HG02642 (cell line): ENCODE results near the gene RAB23.
A peak's percentile ranks its signal among the peaks of the same experiment; 100 is the strongest.
"Not testable (repeated sequence)": the region's sequence is repeated elsewhere in the genome, so short reads cannot be mapped to it uniquely, and the experiment has no call there.

Experiments
- ATAC-seq: cut with Tn5 transposase; IDR thresholded peaks from one replicate; pipeline ENCODE4 v1.9.1; 2021; ENCODE audit warnings: mild to moderate bottlenecking; ENCODE audit not compliant: unreplicated experiment, poor library complexity

The RAB23 gene

DNA sequence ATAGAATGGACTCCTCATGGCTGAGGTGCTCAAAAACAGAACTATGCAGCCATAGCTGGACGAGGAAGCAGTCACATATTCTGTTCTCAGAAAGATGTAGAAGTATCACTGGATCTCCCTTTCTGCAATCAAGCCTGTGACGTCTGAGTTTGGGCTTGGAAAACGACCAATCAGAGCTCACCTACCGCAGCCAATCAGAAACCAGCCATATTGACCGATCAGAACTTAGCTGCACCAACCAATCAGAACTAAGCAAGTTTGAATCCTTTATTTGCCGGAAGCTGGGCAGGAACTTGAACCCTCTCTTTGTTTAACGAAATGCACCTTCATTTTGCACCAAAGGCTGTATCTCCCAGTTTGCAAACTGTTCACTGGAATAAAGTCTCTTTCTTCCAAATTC, 21.8 kb upstream of the RAB23 start:
- no peak for ATAC-seq

DNA sequence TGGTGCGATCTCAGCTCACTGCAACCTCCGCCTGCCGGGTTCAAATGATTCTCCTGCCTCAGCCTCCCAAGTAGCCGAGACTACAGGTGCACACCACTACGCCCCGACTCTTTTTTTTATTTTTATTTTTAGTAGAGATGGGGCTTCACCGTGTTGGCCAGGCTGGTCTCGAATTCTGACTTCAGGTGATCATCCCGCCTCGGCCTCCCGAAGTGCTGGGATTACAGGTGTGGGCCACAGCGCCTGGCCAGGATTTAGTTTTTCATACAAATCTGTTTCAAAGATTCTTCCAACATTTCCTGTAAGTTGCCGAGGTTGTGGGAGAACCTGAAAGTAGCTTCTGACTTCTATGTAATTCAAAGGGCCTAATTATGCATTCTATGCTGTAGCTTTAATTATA, 21.4 kb upstream of the RAB23 start:
- not testable (repeated sequence) for ATAC-seq

DNA sequence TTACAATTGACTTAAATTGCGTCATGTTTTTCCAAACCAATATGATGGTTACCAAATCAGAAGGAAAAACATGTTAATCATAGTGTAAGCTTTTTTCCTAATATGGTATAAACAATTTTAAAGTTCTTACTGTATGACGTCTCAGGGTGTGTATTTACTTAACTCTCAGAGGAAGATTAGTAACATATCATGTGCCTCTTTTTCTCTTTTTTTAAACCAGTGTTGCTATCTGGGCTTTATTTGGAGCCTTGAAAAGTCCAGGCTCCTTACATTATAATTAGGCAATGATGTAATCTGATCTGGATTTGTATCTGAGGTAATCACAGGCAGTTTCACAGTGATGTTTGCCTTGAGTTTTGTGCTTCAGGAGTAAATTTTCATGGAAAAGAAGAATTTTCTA, 20.4 kb upstream of the RAB23 start:
- no peak for ATAC-seq

DNA sequence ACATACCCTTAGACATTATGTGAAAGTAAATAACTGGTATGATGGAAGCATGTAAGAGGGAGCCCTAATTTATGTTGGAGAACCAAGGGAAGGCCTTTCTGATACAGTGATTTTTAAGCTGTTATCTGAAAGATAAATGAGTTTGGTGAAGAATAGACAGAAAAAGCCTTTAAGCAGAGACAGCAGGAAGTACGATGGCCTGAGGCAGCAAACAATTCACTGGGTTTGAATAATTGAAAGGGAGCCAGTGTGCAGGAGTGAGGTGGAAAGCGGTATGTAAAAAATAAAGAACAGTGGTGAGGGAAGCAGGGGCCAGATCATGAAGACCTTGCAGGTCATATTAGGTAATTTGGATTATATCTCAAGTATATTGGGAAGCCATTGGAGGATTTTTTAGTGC, 4.1 kb upstream of the RAB23 start:
- ATAC-seq: no peak

DNA sequence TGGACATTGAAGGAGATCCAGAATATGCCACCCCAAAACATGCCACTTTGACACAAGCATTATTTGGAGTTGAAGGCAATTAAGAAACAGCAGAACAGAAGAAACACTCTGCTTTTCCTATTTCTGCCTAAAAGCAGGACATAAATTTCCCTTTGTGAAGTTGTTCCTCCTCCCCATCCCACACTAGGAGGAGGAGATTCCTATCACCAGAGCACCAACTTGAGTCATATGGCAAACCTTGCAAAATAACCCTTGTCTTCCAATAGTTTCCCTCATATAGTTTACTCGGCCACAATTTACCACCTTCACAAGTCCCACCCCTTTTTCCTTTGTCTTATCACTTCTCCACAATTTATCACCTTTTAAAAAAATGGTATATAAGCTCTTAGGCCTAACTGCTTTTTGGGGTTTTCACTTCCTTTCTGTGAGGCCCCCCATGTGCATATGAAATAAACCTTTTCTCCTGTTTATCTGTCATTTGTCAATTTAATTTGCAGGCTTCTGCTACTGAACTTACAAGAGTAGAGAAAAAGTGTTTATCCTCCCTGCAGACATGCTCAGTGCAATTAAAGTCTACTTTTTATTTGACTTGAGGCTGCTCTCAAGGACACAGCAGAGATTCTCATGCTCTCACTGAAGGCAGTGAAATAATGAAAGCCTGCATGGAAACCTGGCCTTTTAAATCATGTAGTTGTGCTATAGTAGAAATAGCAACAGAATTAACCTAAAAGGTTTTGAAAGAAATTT, 2.8 kb upstream of the RAB23 start:
- ATAC-seq: no peak

DNA sequence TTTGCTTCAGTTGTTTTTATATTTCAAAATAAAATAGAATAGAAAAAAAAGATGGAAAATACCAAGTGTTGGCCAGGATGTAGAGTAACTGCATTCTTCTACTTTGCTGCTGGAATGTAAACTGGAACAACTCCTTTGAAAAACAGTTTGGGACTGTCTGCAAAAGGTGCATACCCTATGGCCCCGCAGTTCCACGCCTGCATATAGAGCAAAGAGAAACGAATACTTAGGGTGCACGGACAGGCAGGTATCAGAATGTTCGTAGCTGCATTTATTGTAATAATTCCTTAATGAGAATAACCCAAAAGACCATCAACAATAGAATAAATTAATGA, 603 bp upstream of the RAB23 start:
- ATAC-seq: no peak

DNA sequence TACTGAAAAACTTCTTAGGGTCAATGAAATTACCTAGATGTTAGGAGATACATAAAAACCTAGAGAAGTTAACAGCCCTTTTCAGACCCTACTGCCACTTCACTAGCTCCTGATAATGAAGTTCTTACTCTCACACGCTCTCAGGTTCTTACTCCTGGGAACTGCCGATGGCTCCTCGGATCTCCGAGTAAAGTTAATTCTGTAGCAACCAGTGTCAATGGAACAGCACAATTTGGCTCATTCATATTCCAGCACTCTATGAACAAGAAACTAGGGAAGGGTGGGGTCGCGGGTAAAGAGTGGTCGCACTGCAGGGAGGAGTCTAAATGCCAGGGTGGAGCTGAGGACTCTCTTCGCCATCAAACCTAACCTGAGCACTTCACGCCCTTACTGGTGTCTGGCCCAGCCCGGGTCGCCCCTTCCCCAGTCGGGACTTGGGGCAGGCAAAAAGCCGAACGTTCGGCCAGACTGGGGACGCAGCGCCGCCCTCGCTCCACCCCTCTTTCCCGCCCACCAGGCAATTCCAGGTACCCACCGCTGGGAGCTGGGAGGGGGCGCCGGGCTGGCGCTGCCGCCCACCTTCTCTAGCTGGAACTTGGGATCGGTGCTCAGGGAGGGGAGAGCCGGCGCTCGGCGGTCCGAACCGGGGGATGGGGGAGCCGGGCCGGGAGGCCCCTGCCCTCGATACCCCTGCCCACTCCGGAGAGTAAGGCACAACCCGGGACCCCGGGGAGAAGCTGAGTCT, 744 bp downstream of the RAB23 start:
- ATAC-seq: peak; percentile 70

DNA sequence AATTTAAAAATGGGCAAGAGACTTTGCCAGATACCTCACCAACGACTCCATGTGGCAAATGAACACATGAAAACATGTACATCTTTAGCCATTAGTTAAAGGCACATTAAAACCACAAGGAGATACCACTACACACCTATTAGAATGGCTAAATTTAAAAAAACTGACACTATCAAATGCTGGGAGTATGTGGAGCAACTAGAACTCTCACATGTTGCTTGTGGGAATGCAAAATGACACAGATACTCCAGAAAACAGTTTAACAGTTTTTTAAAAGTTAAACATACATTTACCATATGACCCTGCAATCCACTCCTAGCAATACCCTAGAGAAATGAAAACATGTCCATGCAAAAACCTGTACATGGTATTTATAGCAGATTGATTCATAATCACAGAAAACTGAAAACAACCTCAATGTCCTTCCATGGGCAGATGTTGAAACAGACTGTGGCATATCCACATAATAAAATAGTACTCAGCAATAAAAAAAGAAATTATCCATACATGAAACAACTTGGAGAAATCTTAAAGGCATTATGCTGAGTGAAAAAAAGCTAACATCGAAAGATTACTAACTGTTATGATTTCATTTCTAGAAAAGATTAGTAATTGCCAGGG, 1.9 kb downstream of the RAB23 start:
- no peak for ATAC-seq

DNA sequence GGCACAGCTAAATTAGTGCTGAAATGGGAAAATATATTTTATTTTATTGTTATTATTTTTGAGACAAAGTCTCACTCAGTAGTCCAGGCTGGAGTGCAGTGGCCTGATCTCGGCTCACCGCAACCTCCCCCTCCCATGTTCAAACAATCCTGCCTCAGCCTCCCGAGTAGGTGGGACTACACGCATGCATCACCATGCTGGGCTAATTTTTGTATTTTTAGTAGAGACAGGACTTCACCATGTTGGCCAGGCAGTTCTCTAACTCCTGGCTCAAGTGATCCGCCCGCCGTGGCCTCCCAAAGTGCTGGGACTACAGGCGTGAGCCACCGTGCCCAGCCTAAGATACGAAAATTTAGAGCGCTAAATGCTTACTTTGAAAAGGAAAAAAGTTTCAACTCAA, 4.8 kb downstream of the RAB23 start:
- no peak for ATAC-seq

DNA sequence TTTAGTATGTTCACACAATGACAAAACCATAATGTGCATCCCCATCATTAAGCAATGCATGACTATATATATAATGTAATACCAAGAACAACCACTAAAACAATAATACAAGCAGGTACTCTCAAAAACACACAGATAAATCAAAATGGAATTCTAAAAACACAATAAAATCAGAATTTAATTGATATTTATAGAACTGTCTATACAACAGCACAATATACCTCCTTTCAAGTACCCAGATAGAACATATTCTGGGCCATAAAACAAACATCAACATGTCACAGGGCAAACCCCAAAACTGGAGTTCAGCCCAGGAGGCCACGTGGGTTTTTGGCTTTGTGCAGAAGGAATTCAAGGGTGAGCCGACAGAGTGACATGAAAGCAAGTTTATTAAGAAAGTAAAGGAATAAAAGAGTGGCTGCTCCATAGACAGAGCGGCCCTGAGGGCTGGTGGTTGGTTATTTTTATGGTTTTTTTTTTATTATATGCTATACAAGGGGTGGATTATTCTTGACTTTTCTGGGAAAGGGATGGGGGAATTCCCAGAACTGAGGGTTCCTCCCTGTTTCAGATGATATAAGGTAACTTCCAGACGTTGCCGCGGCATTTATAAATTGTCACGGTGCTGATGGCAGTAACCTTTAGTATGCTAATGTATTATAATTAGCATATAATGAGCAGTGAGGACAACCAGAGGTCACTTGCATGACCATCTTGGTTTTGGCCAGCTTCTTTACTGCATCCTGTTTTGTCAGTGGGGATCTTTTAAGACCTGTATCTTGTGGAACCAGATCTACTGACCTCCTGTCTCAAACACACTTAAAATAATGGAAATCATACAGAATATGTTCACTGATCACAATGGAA, 5.6 kb downstream of the RAB23 start:
- no peak for ATAC-seq

DNA sequence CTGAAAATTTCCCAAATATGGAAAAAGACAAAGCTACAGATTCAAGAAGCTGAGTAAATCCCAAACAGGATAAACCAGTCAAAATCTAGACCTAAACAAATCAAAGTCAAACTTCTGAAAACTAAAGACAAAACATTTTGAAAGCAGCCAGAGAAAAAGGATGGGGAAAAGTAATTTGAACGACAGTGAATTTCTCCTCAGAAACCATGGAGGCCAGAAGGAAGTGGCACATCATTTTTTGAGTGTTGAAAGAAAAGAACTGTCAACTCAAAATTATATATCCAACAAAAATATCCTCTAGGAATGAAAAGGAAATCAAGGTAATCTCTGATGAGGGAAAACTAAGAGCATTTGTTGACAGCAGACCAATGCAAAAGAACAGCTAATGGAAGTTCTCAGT, 6.8 kb downstream of the RAB23 start:
- ATAC-seq: no peak

DNA sequence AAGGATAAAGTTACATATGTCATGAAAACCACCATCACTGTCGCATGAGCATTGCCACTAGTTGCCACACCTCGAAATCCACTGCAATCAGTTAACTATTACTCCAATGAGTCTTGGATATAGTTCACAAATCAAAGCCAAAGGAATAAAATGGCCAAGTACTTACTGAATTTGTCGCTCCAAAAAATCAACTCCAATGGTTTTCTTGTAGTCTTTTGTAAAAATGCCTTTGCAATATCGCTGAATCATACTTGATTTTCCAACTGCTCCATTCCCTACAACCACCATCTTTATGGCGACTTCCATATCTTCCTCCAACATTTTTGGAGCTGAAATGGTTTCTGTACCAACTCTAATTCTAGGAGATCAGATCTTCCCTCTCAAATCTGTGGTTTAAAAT, 12.0 kb downstream of the RAB23 start:
- ATAC-seq: no peak

DNA sequence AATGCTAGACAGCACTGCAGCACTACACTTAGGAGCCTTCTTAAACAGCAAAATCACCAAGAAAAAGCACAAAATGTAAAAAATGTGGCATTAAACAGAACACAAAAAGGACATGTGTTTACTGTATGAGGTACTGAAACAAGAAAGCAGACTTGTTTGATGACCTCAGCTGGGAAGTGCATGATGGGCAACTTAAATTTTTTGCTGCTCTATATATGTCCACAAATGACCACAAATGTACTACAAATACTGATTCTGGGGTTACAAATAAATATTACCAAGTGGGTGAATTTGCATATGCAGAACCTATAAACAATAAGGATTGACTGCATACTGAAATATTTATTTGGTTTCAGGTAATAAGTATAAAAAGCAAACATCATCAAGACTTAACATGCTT, 13.1 kb downstream of the RAB23 start:
- ATAC-seq: no peak

DNA sequence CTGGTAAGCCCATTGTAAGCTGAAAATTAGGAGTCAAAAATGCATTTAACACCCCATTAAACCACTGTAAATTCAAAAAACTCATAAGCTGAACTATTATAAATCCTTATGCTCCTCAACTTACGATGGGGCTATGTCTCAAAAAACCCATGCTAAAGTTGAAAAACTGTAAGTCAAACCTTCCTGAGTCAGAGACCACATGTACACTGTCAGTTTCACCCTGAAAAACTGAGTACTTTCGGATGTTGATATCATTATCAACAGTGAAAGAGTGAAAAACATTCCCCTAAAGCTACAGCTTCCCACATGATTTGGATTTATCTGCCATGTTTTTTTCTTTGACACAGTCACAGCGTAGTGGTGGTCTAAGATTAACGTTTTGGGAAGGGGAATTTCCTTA, 14.2 kb downstream of the RAB23 start:
- ATAC-seq: no peak

DNA sequence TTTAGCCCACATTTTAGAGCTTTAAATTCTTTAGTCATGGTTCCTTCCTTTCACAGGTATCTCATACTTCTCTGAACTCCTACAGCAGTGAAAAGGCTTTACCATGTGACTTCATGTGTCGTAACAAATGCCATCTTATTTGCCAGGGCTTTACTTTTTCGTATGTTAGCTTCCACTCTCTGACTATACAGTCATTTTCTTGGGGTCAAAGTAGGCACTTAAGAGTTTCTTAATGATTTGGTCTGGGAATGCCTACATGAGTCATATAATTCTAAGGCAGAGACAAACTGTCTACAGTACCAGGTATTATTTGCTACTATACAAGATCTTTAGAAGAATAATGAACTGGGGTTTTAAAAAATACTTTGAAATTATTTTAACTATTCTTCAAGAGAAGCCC, 15.0 kb downstream of the RAB23 start:
- no peak for ATAC-seq

DNA sequence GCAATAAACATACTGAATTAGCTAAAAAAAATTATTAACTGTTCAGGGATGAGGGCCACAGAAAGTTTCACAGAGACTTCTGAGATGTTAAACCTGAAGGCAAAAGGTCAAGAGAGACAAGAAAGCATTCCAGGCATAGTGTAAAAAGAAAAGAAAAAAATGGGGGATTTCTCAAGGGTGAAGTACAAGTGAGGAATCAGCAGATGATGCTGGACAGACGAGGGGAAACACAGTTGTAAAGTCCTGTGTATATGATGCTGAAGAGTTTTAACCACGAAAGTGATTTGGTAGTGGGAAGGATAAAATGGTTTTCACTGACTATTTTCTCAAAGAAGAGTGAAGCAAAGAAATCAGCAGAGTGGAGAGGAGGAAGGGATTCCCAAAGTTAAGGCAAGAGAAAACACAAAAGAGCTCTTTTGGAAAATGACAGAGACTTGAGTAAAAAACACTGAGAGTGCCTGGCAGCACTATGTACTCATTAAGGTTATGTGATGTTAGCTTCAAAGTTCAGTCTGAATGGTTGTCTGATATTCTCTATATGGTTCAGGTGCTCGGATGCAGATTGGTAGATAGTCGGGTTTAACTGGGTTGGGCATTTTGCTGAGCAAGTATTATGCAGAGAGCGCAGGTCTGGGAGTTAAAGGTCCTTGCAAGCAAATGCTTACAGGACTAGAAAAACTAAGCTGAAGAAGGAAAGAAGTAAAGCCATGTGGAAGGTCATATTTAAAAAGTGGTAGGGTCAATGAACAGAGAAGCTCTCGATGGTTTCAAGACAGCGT, 16.4 kb downstream of the RAB23 start:
- no peak for ATAC-seq

DNA sequence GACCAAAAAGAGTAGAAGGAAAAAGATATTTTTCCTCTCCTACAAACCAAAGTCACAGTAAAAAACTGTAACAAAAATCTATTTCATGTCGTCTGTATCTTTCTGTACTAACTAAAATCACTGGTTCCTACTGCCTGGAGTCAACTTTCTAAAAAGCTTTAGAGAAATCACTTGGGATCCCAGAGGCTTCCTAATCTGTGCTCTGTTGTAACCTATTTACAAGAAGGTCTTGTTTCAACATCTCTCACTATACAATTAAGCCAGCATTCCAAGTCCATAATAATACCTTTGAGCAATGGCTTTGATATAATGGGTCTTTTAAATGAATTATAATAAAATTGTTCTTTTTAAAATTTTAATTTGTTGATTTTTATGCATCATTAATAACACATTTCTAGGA, 20.4 kb downstream of the RAB23 start:
- no peak for ATAC-seq

DNA sequence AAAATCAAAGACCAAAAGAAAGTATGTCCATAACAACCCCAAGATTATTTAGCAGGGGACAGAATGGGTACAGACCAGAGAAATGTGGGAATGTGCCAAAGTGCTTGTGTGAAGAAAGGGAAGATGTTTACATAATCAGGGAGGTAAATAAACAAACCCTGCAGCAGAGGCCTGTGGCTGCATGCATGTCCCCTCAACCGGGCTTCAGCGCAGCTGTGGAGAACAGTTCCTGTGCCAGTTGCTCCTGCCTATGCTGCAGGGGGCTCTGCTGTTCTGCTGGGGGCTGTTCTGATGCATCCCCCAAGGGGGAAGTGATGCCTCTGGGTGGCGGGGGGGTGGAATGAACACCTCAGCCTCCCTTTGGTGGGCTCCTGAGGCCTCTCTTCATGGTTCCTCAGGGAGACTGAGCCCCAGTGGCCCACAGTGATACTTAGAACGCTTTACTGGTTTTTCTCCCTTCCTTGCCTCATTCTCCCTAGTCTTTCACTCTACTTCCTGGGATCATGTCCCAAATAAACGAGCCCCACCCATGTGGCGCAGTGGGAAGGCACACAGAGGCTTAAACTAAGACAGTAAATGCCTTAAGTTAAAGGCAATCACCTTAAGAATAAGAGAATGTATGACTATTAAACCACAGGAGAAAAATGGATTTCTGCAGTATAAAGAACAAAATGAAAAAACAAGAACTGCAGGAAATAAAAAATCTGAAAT, 23.0 kb downstream of the RAB23 start:
- ATAC-seq: no peak

DNA sequence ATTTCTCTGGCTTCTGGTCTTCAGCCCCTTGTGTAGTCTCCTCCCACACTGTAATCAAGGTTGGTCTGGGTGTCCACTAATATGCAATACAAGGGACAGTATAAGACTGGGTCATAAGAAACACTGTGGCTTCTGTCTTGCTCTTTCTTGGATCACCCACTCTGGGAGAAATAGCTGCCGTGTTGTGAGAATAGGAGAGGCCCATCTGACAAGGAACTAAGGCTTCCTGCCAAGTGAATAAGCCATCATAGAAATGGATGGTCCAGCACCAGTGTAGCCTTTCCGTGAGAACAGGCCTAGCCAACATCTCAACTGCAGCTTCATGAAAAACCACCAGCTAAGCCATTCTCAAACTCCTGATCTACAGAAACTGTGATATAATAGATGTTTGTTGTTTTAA, 26.6 kb downstream of the RAB23 start:
- ATAC-seq: no peak
